HG03060 (cell line): ENCODE data around the gene MMP1.
"Not testable (repeated sequence)": the region's sequence is repeated elsewhere in the genome, so short reads cannot be mapped to it uniquely, and the experiment has no call there.

Source experiments
- ATAC-seq: cut with Tn5 transposase; IDR thresholded peaks from one replicate; pipeline ENCODE4 v1.9.1; 2021; ENCODE audit warnings: low read depth, moderate number of reproducible peaks; ENCODE audit not compliant: unreplicated experiment

The MMP1 gene

GRCh38 chr11:102763440-102763839 is 34.5 kb downstream of the MMP1 start:
- no peak for ATAC-seq

- ATAC-seq, result no peak
Observed at GRCh38 chr11:102762361-102762767, 35.6 kb downstream of the MMP1 start.

GRCh38 chr11:102761646-102762238 is 36.2 kb downstream of the MMP1 start:
- no peak for ATAC-seq

GRCh38 chr11:102760344-102761035 is 37.5 kb downstream of the MMP1 start:
- no peak for ATAC-seq

- ATAC-seq, result no peak
Observed at GRCh38 chr11:102757823-102758549, 40.0 kb downstream of the MMP1 start.

GRCh38 chr11:102753267-102753666 is 44.7 kb downstream of the MMP1 start:
- ATAC-seq, result no peak

GRCh38 chr11:102751673-102752072 is 46.3 kb downstream of the MMP1 start:
- no peak for ATAC-seq

- ATAC-seq, result no peak
Observed at GRCh38 chr11:102749101-102749722, 48.7 kb downstream of the MMP1 start.

GRCh38 chr11:102746746-102747578 is 51.0 kb downstream of the MMP1 start:
- not testable (repeated sequence) for ATAC-seq
